GM23338 (cell line): ENCODE measurements around the gene RAB25. TPM values are rescaled to one million over a fixed set of nuclear protein-coding genes. Genes with fewer than 3 reads are reported as not detected.

ENCODE experiments used
- ATAC-seq: fragments of 200-7000 bp; cut with Tn5 transposase; 3 replicates; pipeline ENCODE4 v1.9.1; 2020
- DNase-seq: peaks from one replicate; pipeline ENCODE4 v3.0.0-alpha.2; 2015; ENCODE audit warnings: low spot score
- H2AFZ ChIP-seq: fragments of 200-600 bp; sonication (generic); 2 replicates; pipeline ENCODE4 v1.8.0; 2016; ENCODE audit warnings: antibody characterized with exemption, mild to moderate bottlenecking, moderate library complexity
- H3F3A ChIP-seq: fragments of 200-600 bp; sonication (generic); replicated peaks from 2 replicates; pipeline ENCODE4 v1.8.0; 2017; ENCODE audit warnings: antibody characterized with exemption, mixed run types, low read depth
- H3K27ac ChIP-seq: fragments of 200-600 bp; sonication (generic); 2 replicates; pipeline ENCODE4 v1.6.1; 2016; ENCODE audit warnings: low read depth
- H3K27me3 ChIP-seq: fragments of 200-600 bp; sonication (generic); 2 replicates; pipeline ENCODE4 v1.8.0; 2016; ENCODE audit warnings: mild to moderate bottlenecking, mixed run types, moderate library complexity; ENCODE audit not compliant: insufficient read depth
- H3K36me3 ChIP-seq: fragments of 200-600 bp; sonication (generic); 2 replicates; pipeline ENCODE4 v1.8.0; 2016; ENCODE audit warnings: mild to moderate bottlenecking; ENCODE audit not compliant: insufficient read depth
- H3K4me1 ChIP-seq: fragments of 200-600 bp; sonication (generic); 2 replicates; pipeline ENCODE4 v1.8.0; 2016; ENCODE audit warnings: mild to moderate bottlenecking, moderate library complexity; ENCODE audit not compliant: insufficient read depth
- H3K4me2 ChIP-seq: fragments of 200-600 bp; sonication (generic); 2 replicates; pipeline ENCODE4 v1.7.1; 2017; ENCODE audit warnings: mixed run types
- H3K4me3 ChIP-seq: fragments of 200-600 bp; sonication (generic); 2 replicates; pipeline ENCODE4 v1.6.1; 2016; ENCODE audit warnings: mixed run types
- H3K79me2 ChIP-seq: fragments of 200-600 bp; sonication (generic); replicated peaks from 2 replicates; pipeline ENCODE4 v1.8.0; 2017; ENCODE audit warnings: mild to moderate bottlenecking; ENCODE audit not compliant: insufficient read depth
- H3K9me2 ChIP-seq: fragments of 200-600 bp; sonication (generic); 2 replicates; pipeline ENCODE4 v1.8.0; 2017; ENCODE audit not compliant: insufficient read depth
- H4K20me1 ChIP-seq: fragments of 200-600 bp; sonication (generic); replicated peaks from 2 replicates; pipeline ENCODE4 v1.8.0; 2017; ENCODE audit warnings: mild to moderate bottlenecking; ENCODE audit not compliant: insufficient read depth
- H3K27ac Mint-ChIP-seq: 2 replicates; pipeline ENCODE4 v1.8.0; 2020; ENCODE audit warnings: inconsistent platforms, mild to moderate bottlenecking, moderate library complexity, mixed read lengths
- H3K27me3 Mint-ChIP-seq: 3 replicates; pipeline ENCODE4 v1.8.0; 2022; ENCODE audit warnings: low read depth, mild to moderate bottlenecking, moderate library complexity, mixed read lengths, inconsistent platforms; ENCODE audit not compliant: insufficient read depth, poor library complexity
- H3K36me3 Mint-ChIP-seq: 3 replicates; pipeline ENCODE4 v1.8.0; 2021; ENCODE audit warnings: low read depth, mild to moderate bottlenecking, inconsistent platforms, moderate library complexity, mixed read lengths
- H3K4me1 Mint-ChIP-seq: 3 replicates; pipeline ENCODE4 v1.8.0; 2020; ENCODE audit warnings: mild to moderate bottlenecking, inconsistent platforms, mixed read lengths
- H3K4me3 Mint-ChIP-seq: 3 replicates; pipeline ENCODE4 v1.8.0; 2021; ENCODE audit warnings: moderate library complexity, mild to moderate bottlenecking, inconsistent platforms, mixed read lengths
- H3K9me3 Mint-ChIP-seq: 3 replicates; pipeline ENCODE4 v1.8.0; 2020; ENCODE audit warnings: moderate library complexity, mild to moderate bottlenecking, inconsistent platforms, mixed read lengths
- CTCF ChIP-seq, 2 experiments: fragments of 200-600 bp in 1 of 2; sonication (generic) in 1 of 2; conservative IDR thresholded peaks; 2 replicates each; pipeline versions ENCODE4 v1.5.1 to v1.6.1; 2016 to 2017; ENCODE audit warnings: antibody characterized with exemption in 2 of 2, low read depth in 2 of 2, mild to moderate bottlenecking in 2 of 2, moderate library complexity in 1 of 2
- POLR2AphosphoS5 ChIP-seq: IDR thresholded peaks from 2 replicates; pipeline ENCODE4 v1.6.1; 2016; ENCODE audit warnings: antibody characterized with exemption, low read depth
- ZNF462 ChIP-seq: fragments of 250-450 bp; sonication (Bioruptor Pico); IDR thresholded peaks from 2 replicates; pipeline ENCODE4 v1.5.0; 2020; ENCODE audit warnings: mild to moderate bottlenecking, moderate library complexity
- polyA plus RNA-seq: library from polyadenylated mRNA; unstranded; fragments of >200 nt; fragmentation: Nextera tagmentation; extraction: Ambion mirVana; gene quantifications from 2 replicates; pipeline ENCODE4 v1.2.1, GENCODE V29; 2016
- total RNA-seq: library from RNA; depleted of rRNA; stranded (reverse); fragments of >200 nt; shearing (Covaris generic); gene quantifications from 2 replicates; pipeline ENCODE4 v1.2.3, GENCODE V29; 2014

The RAB25 gene
- total and polyA plus RNA-seq, 2 experiments from 2014 or later: 30.0 to 42.7 TPM

DNA sequence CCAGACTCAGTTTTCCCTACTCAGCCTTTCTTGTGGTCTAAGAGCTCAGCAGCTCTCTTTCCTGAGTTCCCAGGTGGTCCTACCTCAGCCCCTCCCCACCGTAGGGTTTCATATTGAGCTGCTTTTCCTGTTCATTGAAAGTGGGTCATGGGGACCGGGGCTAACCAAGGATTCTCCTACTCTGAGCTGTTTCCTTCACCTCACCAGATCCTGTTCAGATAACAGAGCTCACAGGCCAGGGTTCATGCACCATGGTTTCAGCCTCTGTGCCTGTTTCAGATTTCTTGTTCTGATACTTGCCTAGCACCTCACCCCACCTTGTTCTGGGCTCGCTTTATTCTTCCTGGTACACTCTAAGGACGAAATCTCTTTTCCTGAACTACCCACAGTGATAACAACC, 15.9 kb upstream of the RAB25 start:
- Histone ChIP-seq H3F3A (peaks cover 4% of the 10 kb centered on the region; the same call in 1 of the 2 replicates), H3K27ac (0 out of 2 replicates have a peak overlapping the region, but pooled peaks have one; percentile 3), H3K4me2 (no peak overlapping the region), H2AFZ (no peak overlapping the region), H3K27me3 (no peaks in the 10 kb centered on the region), H3K4me1 (no peaks in the 10 kb centered on the region), H3K4me3 (no peak overlapping the region), H4K20me1 (no peaks in the 10 kb centered on the region; the same call in 1 of the 2 replicates), H3K79me2 (no peaks in the 10 kb centered on the region), H3K36me3 (no peaks in the 10 kb centered on the region; the same call in 1 of the 2 replicates), H3K9me2 (no peaks in the 10 kb centered on the region)
- ATAC-seq (no peak), DNase-seq (no peak)
- Mint-ChIP-seq H3K27me3 (peaks cover 4% of the 10 kb centered on the region), H3K36me3 (peaks cover 58% of the 10 kb centered on the region), H3K4me1 (no peaks in the 10 kb centered on the region), H3K27ac (no peak overlapping the region), H3K4me3 (no peak overlapping the region; the same call in 2 of the 3 replicates), H3K9me3 (no peaks in the 10 kb centered on the region)
- TF ChIP-seq CTCF (conservative IDR thresholded peaks at IDR 0.05; ENCODE audit: low read depth in 2 of 2) (no peak), POLR2AphosphoS5 (no peak), ZNF462 (CRISPR knock-in tag) (no peak)
